SK-N-SH (cell line): Measurements from ENCODE around the gene GCFC2. TPM values are rescaled to one million over a fixed set of nuclear protein-coding genes. Genes with fewer than 3 reads are reported as not detected.

ENCODE experiments used
- CTCF ChIA-PET: fragments of 300-600, 350-600 bp; formaldehyde crosslinking; extraction: SDS; loops from one replicate; lab custom pipeline; 2021; lab: Yijun Ruan, JAX
- POLR2A ChIA-PET: fragments of 350-600 bp; sonication (Branson Sonifier 250); formaldehyde crosslinking; extraction: SDS; loops from one replicate; lab custom pipeline; 2020; ENCODE audit warnings: antibody characterized with exemption, inconsistent platforms; lab: Yijun Ruan, JAX
- DNase-seq: peaks from one replicate; pipeline ENCODE4 v3.0.0; 2012
- H2AFZ ChIP-seq: fragments of 200-600 bp; sonication (generic); 2 replicates; pipeline ENCODE4 v1.8.1; 2016; ENCODE audit warnings: antibody characterized with exemption, mild to moderate bottlenecking, low read depth
- H3F3A ChIP-seq: fragments of 200-600 bp; sonication (generic); replicated peaks from 2 replicates; pipeline ENCODE3; 2016; ENCODE audit warnings: antibody characterized with exemption, mild to moderate bottlenecking; ENCODE audit not compliant: insufficient read depth
- H3K27ac ChIP-seq, 2 experiments: fragments of 200-500 bp in 1 of 2; fragments of 200-600 bp in 1 of 2; sonication (Bioruptor generic) in 1 of 2; sonication (generic), shearing (Covaris generic) in 1 of 2; 2 replicates each; pipeline versions ENCODE4 v1.5.1 to v1.6.1; 2014 to 2016; ENCODE audit warnings: low read depth in 2 of 2, inconsistent platforms in 1 of 2, low read length in 1 of 2, mild to moderate bottlenecking in 1 of 2, mixed read lengths in 1 of 2
- H3K27me3 ChIP-seq: fragments of 200-600 bp; sonication (generic), shearing (Covaris generic); 2 replicates; pipeline ENCODE4 v1.6.1; 2016; ENCODE audit warnings: mixed run types; ENCODE audit not compliant: insufficient read depth
- H3K36me3 ChIP-seq, 2 experiments: fragments of 200-500 bp in 1 of 2; fragments of 200-600 bp in 1 of 2; sonication (Bioruptor generic) in 1 of 2; sonication (generic) in 1 of 2; replicated peaks in 1 of 2; 2 replicates each; pipeline versions ENCODE3 to v1.5.1; 2014 to 2016; ENCODE audit warnings: low read length in 1 of 2, mild to moderate bottlenecking in 1 of 2; ENCODE audit not compliant: insufficient read depth in 2 of 2, control insufficient read depth in 1 of 2
- H3K4me1 ChIP-seq, 2 experiments: fragments of 200-500 bp in 1 of 2; fragments of 200-600 bp in 1 of 2; sonication (Bioruptor generic) in 1 of 2; sonication (generic), shearing (Covaris generic) in 1 of 2; 2 replicates each; pipeline versions ENCODE4 v1.5.1 to v1.6.1; 2014 to 2016; ENCODE audit warnings: low read depth in 1 of 2, low read length in 1 of 2, mixed run types in 1 of 2; ENCODE audit not compliant: insufficient read depth in 2 of 2, control insufficient read depth in 1 of 2
- H3K4me2 ChIP-seq: fragments of 200-600 bp; sonication (generic), shearing (Covaris generic); 2 replicates; pipeline ENCODE4 v1.6.1; 2017; ENCODE audit warnings: mixed run types
- H3K4me3 ChIP-seq, 2 experiments: fragments of 200-500 bp in 1 of 2; fragments of 200-600 bp in 1 of 2; sonication (Bioruptor generic) in 1 of 2; sonication (generic), shearing (Covaris generic) in 1 of 2; 2 replicates each; pipeline versions ENCODE4 v1.5.1 to v1.8.1; 2014 to 2016; ENCODE audit warnings: low read depth in 2 of 2, inconsistent platforms in 1 of 2, low read length in 1 of 2, mild to moderate bottlenecking in 1 of 2, mixed read lengths in 1 of 2, moderate library complexity in 1 of 2
- H3K79me2 ChIP-seq: fragments of 200-600 bp; sonication (generic); 2 replicates; pipeline ENCODE4 v1.8.1; 2017; ENCODE audit warnings: mild to moderate bottlenecking; ENCODE audit not compliant: insufficient read depth
- H3K9ac ChIP-seq: fragments of 200-600 bp; sonication (generic); 2 replicates; pipeline ENCODE4 v1.6.1; 2017; ENCODE audit warnings: mixed run types
- H3K9me2 ChIP-seq: fragments of 200-600 bp; sonication (generic); 2 replicates; pipeline ENCODE4 v1.6.1; 2017; ENCODE audit warnings: mixed run types
- H3K9me3 ChIP-seq: fragments of 200-600 bp; sonication (generic); 2 replicates; pipeline ENCODE4 v1.6.1; 2017; ENCODE audit warnings: mixed run types, mild to moderate bottlenecking, moderate library complexity
- H4K20me1 ChIP-seq: fragments of 200-600 bp; sonication (generic); 2 replicates; pipeline ENCODE4 v1.6.1; 2017; ENCODE audit warnings: mild to moderate bottlenecking, mixed run types; ENCODE audit not compliant: insufficient read depth
- EZH2phosphoT487 ChIP-seq: fragments of 200-600 bp; sonication (generic); IDR thresholded peaks from 2 replicates; pipeline ENCODE4 v1.6.1; 2017; ENCODE audit warnings: low read depth, mixed run types, mild to moderate bottlenecking, antibody characterized with exemption, moderate library complexity, borderline replicate concordance
- GABPA ChIP-seq: IDR thresholded peaks from 2 replicates; pipeline ENCODE4 v1.4.0; 2012; ENCODE audit warnings: low read depth, mild to moderate bottlenecking
- MXI1 ChIP-seq: IDR thresholded peaks from 2 replicates; pipeline ENCODE4 v1.6.1; 2012; ENCODE audit warnings: mild to moderate bottlenecking, low read depth, low read length, improper control_type of control experiment
- NFIC ChIP-seq: IDR thresholded peaks from 2 replicates; pipeline ENCODE4 v1.4.0; 2012; ENCODE audit warnings: borderline replicate concordance
- NRF1 ChIP-seq: IDR thresholded peaks from 2 replicates; pipeline ENCODE4 v1.6.1; 2012; ENCODE audit warnings: low read depth, mild to moderate bottlenecking, low read length
- PBX3 ChIP-seq: IDR thresholded peaks from 2 replicates; pipeline ENCODE4; 2012
- POLR2AphosphoS5 ChIP-seq: IDR thresholded peaks from 2 replicates; pipeline ENCODE4 v1.6.1; 2012; ENCODE audit warnings: low read depth, low read length
- RAD21 ChIP-seq: IDR thresholded peaks from 2 replicates; pipeline ENCODE4 v1.6.1; 2012; ENCODE audit warnings: mild to moderate bottlenecking, low read length
- RXRA ChIP-seq: IDR thresholded peaks from 2 replicates; pipeline ENCODE4 v1.4.0; 2012; ENCODE audit warnings: low read depth, mild to moderate bottlenecking, borderline replicate concordance
- TAF1 ChIP-seq: IDR thresholded peaks from 2 replicates; pipeline ENCODE4 v1.6.1; 2012; ENCODE audit warnings: low read depth, mild to moderate bottlenecking, low read length, moderate library complexity, borderline replicate concordance
- ZBTB33 ChIP-seq: IDR thresholded peaks from 2 replicates; pipeline ENCODE4 v1.4.0; 2012; ENCODE audit warnings: low read depth, borderline replicate concordance
- WGBS: methylation state at CpG from one replicate; pipeline ENCODE4 v1.1.6; 2017; ENCODE audit warnings: low lambda C conversion rate; 5-methylcytosine and 5-hydroxymethylcytosine counted together
- polyA plus RNA-seq, 3 experiments: library from polyadenylated mRNA; depleted of rRNA; stranded (reverse); fragments of >200 nt; gene quantifications; 2 replicates each; pipeline ENCODE4 v1.2.3, GENCODE V29; 2012
- TF ChIP-seq, protein P1 (sequence below): IDR thresholded peaks from 2 replicates; pipeline ENCODE4 v1.6.1; 2012; ENCODE audit warnings: mild to moderate bottlenecking, low read depth, low read length, moderate library complexity

The GCFC2 gene
- polyA plus RNA-seq, 1 of the 3 experiments (the other 2 are of a cell fraction) = 7.7 TPM

DNA sequence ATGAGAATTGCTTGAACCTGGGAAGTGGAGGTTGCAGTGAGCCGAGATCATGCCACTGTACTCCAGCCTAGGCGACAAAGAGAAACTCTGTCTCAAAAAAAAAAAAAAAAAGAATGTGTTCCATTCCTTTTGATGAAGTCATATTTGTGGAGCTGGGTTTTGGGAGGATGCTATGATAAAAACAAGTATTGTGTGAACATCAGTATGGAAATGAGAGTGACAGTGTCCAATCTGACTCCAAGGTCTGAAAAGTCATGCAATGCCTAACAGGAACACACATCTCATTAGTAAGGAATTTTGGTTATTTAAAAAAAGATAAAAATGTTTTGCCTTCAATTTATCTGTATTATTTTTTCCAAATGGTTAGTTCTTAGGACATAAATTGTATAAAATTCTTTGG lies 11.8 kb downstream of the GCFC2 start:
- WGBS = 100% methylated on average over 2 of the region's 2 CpGs
- TF ChIP-seq NFIC (no peak), GABPA (no peak), MXI1 (no peak), EZH2phosphoT487 (no peak), TAF1 (no peak), NRF1 (no peak), RAD21 (no peak), RXRA (no peak), POLR2AphosphoS5 (no peak), PBX3 (no peak), ZBTB33 (no peak)
- TF ChIP-seq, protein P1, sequence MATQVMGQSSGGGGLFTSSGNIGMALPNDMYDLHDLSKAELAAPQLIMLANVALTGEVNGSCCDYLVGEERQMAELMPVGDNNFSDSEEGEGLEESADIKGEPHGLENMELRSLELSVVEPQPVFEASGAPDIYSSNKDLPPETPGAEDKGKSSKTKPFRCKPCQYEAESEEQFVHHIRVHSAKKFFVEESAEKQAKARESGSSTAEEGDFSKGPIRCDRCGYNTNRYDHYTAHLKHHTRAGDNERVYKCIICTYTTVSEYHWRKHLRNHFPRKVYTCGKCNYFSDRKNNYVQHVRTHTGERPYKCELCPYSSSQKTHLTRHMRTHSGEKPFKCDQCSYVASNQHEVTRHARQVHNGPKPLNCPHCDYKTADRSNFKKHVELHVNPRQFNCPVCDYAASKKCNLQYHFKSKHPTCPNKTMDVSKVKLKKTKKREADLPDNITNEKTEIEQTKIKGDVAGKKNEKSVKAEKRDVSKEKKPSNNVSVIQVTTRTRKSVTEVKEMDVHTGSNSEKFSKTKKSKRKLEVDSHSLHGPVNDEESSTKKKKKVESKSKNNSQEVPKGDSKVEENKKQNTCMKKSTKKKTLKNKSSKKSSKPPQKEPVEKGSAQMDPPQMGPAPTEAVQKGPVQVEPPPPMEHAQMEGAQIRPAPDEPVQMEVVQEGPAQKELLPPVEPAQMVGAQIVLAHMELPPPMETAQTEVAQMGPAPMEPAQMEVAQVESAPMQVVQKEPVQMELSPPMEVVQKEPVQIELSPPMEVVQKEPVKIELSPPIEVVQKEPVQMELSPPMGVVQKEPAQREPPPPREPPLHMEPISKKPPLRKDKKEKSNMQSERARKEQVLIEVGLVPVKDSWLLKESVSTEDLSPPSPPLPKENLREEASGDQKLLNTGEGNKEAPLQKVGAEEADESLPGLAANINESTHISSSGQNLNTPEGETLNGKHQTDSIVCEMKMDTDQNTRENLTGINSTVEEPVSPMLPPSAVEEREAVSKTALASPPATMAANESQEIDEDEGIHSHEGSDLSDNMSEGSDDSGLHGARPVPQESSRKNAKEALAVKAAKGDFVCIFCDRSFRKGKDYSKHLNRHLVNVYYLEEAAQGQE = no peak
- TF ChIP-seq, all 33 proteins: peak for 0
- POLR2A ChIA-PET = no interaction called here

More for the DNA sequence above, 11.8 kb downstream of the GCFC2 start:
- Histone ChIP-seq H2AFZ (no peak overlapping the region), H3K79me2 (no peaks in the 10 kb centered on the region), H3K36me3 (peaks cover 66 to 74% of the 10 kb centered on the region in 2 experiments), H3K4me2 (no peak overlapping the region), H3K4me1 (no peaks in the 10 kb centered on the region), H3K9me3 (no peaks in the 10 kb centered on the region), H3K27me3 (no peaks in the 10 kb centered on the region), H3K27ac (no peak overlapping the region), H3K9ac (no peak overlapping the region), H4K20me1 (no peaks in the 10 kb centered on the region), H3F3A (no peaks in the 10 kb centered on the region), H3K9me2 (no peaks in the 10 kb centered on the region), H3K4me3 (no peak overlapping the region)
- CTCF ChIA-PET = interaction anchor here (0.7 kb wide), 1 partner anchor 1672 kb away, joined by 3 read pairs; no protein-coding TSS in a partner anchor
- no peak for DNase-seq
